Measurements from ENCODE around the gene EHD4. TPM values are rescaled to one million over a fixed set of nuclear protein-coding genes. Genes with fewer than 3 reads are reported as not detected.

The EHD4 gene
- total and polyA plus RNA-seq, 9 of the 15 experiments (the other 6 are each of a cell fraction or from before 2014, with no cell fraction given) = 0.89 to 10.3 (median 6.4) TPM

- FAIRE-seq (no peak), DNase-seq (ENCODE audit: extremely low read depth in 1 of 4, low spot score in 3 of 4) (no peak), ATAC-seq (no peak)
- H3K9me3 ChIP-seq (replicated peaks; ENCODE audit: control insufficient read depth, insufficient read depth, low read depth, low read length) = no peaks in the 10 kb centered on the region
- H3K79me2 ChIP-seq (ENCODE audit: control insufficient read depth, insufficient read depth, low read length) = no peaks in the 10 kb centered on the region
- peaks cover 29 to 78% of the 10 kb centered on the region in 2 experiments; a peak in 4 of 5 replicates for H3K27me3 ChIP-seq (ENCODE audit: control insufficient read depth in 2 of 2, insufficient read depth in 2 of 2, low read length in 2 of 2)
- H3K27ac ChIP-seq (ENCODE audit: extremely low read depth, low read depth, low read length) = no peak overlapping the region
- no peak overlapping the region for H3K4me3 ChIP-seq
- ChIA-PET POLR2A (interaction anchor here (1.0 kb wide), 1 partner anchor 924 kb away, joined by 3 read pairs; no protein-coding TSS in a partner anchor), CTCF (ENCODE audit: low intra/inter-chr PET ratio) (no interaction called here)
- peaks cover 2 to 41% of the 10 kb centered on the region in 2 experiments; a peak in 3 of 5 replicates for H3K4me1 ChIP-seq (replicated peaks in 1 of 2; ENCODE audit: control insufficient read depth in 2 of 2, insufficient read depth in 2 of 2, low read length in 2 of 2)
- in situ Hi-C loops (cut with MboI) (no loop called here), intact Hi-C loops (cut with micrococcal nuclease) (no loop called here)
- WGBS (ENCODE audit: insufficient coverage, low coverage, missing lambda C conversion rate) = 8% methylated on average over 3 of the region's 8 CpGs
- no peaks in the 10 kb centered on the region for H3K36me3 ChIP-seq (ENCODE audit: control insufficient read depth, insufficient read depth, low read length)
- no peak overlapping the region for H2AFZ ChIP-seq (ENCODE audit: low read depth, low read length)
- no peak overlapping the region for H3K4me2 ChIP-seq (ENCODE audit: insufficient read depth, low read length)
- peaks cover 11% of the 10 kb centered on the region; the same call in 1 of the 2 replicates for H4K20me1 ChIP-seq (replicated peaks; ENCODE audit: control insufficient read depth, insufficient read depth, low read length)
- no peak overlapping the region for H3K9ac ChIP-seq (ENCODE audit: insufficient read depth in 1 of 2, low read depth in 2 of 2, low read length in 2 of 2)
- BruUV-seq (replicated peaks) = no TSS peak
- no peaks in the 10 kb centered on the region for H3K9me1 ChIP-seq (ENCODE audit: control insufficient read depth, insufficient read depth, low read length)
- TF ChIP-seq ERF (CRISPR knock-in tag; IDR thresholded peaks at IDR 0.05) (no peak), ZNF431 (CRISPR knock-in tag; IDR thresholded peaks at IDR 0.05) (no peak), FOS (IDR thresholded peaks at IDR 0.05; ENCODE audit: extremely low read depth, insufficient read length) (no peak), CSDE1 (IDR thresholded peaks at IDR 0.05) (no peak), ASH1L (IDR thresholded peaks at IDR 0.05; ENCODE audit: borderline replicate concordance, low read depth, partially characterized antibody) (no peak), PHTF2 (CRISPR knock-in tag; IDR thresholded peaks at IDR 0.05) (no peak), ETV6 (IDR thresholded peaks at IDR 0.05; ENCODE audit: borderline replicate concordance in 1 of 2, low read depth in 2 of 2, low read length in 1 of 2) (no peak), ETV6 (CRISPR knock-in tag; IDR thresholded peaks at IDR 0.05; ENCODE audit: borderline replicate concordance) (no peak), E2F3 (CRISPR knock-in tag; IDR thresholded peaks at IDR 0.05) (no peak), NR4A1 (CRISPR knock-in tag; IDR thresholded peaks at IDR 0.05) (no peak), NR4A1 (tag; IDR thresholded peaks at IDR 0.05) (no peak), MIER1 (IDR thresholded peaks at IDR 0.05; ENCODE audit: low read depth) (no peak)
- TF ChIP-seq, protein P1, sequence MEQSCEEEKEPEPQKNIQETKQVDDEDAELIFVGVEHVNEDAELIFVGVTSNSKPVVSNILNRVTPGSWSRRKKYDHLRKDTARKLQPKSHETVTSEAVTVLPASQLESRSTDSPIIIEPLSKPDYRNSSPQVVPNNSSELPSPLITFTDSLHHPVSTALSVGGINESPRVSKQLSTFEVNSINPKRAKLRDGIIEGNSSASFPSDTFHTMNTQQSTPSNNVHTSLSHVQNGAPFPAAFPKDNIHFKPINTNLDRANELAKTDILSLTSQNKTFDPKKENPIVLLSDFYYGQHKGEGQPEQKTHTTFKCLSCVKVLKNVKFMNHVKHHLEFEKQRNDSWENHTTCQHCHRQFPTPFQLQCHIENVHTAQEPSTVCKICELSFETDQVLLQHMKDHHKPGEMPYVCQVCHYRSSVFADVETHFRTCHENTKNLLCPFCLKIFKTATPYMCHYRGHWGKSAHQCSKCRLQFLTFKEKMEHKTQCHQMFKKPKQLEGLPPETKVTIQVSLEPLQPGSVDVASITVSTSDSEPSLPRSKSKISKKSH (CRISPR knock-in tag; IDR thresholded peaks at IDR 0.05) = no peak
Observed at GRCh38 chr15:41881086-41881485, 91.3 kb downstream of the EHD4 start.

Data from K562 (cell line).